Mucosa of gallbladder (tissue), 1 donor: ENCODE results near the gene ZCWPW2. TPM values are rescaled to one million over a fixed set of nuclear protein-coding genes. Genes with fewer than 3 reads are reported as not detected.
A peak's percentile ranks its signal among the peaks of the same experiment; 100 is the strongest.

ENCODE experiments used
- DNase-seq: peaks from one replicate; pipeline ENCODE4 v3.0.0-alpha.2; 2020; ENCODE audit warnings: low spot score
- total RNA-seq: library from RNA; stranded (reverse); gene quantifications from one replicate; pipeline ENCODE4 v1.2.1, GENCODE V29; 2021
- donor health status: DM: no; HTN: no; CAD: no.

Gene ZCWPW2
- 1.4 TPM for total RNA-seq

GRCh38 chr3:28348629-28349468, at the start of gene ZCWPW2, which contains the start of gene AZI2:
Gene ZCWPW2, plus strand, starts transcription at chr3:28348721. Its CDS starts 64,348 bp downstream, at chr3:28413069.
Gene AZI2, minus strand, starts transcription at chr3:28348824. Its CDS starts 8,207 bp downstream, at chr3:28340617.
- DNase-seq, result peak; percentile 95

GRCh38 chr3:28299705-28300104, 48.8 kb upstream of the ZCWPW2 start:
- DNase-seq, result no peak

GRCh38 chr3:28300345-28300962, 48.1 kb upstream of the ZCWPW2 start:
- DNase-seq, result no peak

GRCh38 chr3:28301688-28302087, 46.8 kb upstream of the ZCWPW2 start:
- no peak for DNase-seq

- no peak for DNase-seq
Measured at GRCh38 chr3:28308196-28308595, 40.3 kb upstream of the ZCWPW2 start.

GRCh38 chr3:28315711-28316110, 32.8 kb upstream of the ZCWPW2 start:
- no peak for DNase-seq

GRCh38 chr3:28316226-28316625, 32.3 kb upstream of the ZCWPW2 start:
- DNase-seq, result no peak

GRCh38 chr3:28317438-28318022, 31.0 kb upstream of the ZCWPW2 start:
- peak; percentile 19 for DNase-seq

- DNase-seq, result no peak
Measured at GRCh38 chr3:28320981-28321380, 27.5 kb upstream of the ZCWPW2 start.

- no peak for DNase-seq
Measured at GRCh38 chr3:28322464-28322863, 26.1 kb upstream of the ZCWPW2 start.

- DNase-seq, result no peak
Measured at GRCh38 chr3:28326458-28326926, 22.0 kb upstream of the ZCWPW2 start.

- DNase-seq, result no peak
Measured at GRCh38 chr3:28328188-28329151, 20.1 kb upstream of the ZCWPW2 start.

- DNase-seq, result no peak
Measured at GRCh38 chr3:28334552-28334951, 14.0 kb upstream of the ZCWPW2 start.

- DNase-seq, result no peak
Measured at GRCh38 chr3:28335246-28335645, 13.3 kb upstream of the ZCWPW2 start.

- no peak for DNase-seq
Measured at GRCh38 chr3:28337230-28337629, 11.3 kb upstream of the ZCWPW2 start.

GRCh38 chr3:28343144-28343543, 5.4 kb upstream of the ZCWPW2 start:
- no peak for DNase-seq

- no peak for DNase-seq
Measured at GRCh38 chr3:28345690-28346089, 2.8 kb upstream of the ZCWPW2 start.

- no peak for DNase-seq
Measured at GRCh38 chr3:28347374-28348264, 902 bp upstream of the ZCWPW2 start.

GRCh38 chr3:28348265-28348628, 274 bp upstream of the ZCWPW2 start:
- DNase-seq, result no peak

- DNase-seq, result no peak
Measured at GRCh38 chr3:28349469-28350000, 1.0 kb downstream of the ZCWPW2 start.
